Endometrium (tissue), 2 donors: ENCODE results near the gene LZTFL1.

Experiments
- FAIRE-seq: peaks from 2 replicates; lab custom pipeline; 2012; peaks lifted over from hg19 to GRCh38; lab: Jason Lieb, UNC
- donor health status: control.
- donor health status: control.

Gene LZTFL1, protein sequence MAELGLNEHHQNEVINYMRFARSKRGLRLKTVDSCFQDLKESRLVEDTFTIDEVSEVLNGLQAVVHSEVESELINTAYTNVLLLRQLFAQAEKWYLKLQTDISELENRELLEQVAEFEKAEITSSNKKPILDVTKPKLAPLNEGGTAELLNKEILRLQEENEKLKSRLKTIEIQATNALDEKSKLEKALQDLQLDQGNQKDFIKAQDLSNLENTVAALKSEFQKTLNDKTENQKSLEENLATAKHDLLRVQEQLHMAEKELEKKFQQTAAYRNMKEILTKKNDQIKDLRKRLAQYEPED

DNA sequence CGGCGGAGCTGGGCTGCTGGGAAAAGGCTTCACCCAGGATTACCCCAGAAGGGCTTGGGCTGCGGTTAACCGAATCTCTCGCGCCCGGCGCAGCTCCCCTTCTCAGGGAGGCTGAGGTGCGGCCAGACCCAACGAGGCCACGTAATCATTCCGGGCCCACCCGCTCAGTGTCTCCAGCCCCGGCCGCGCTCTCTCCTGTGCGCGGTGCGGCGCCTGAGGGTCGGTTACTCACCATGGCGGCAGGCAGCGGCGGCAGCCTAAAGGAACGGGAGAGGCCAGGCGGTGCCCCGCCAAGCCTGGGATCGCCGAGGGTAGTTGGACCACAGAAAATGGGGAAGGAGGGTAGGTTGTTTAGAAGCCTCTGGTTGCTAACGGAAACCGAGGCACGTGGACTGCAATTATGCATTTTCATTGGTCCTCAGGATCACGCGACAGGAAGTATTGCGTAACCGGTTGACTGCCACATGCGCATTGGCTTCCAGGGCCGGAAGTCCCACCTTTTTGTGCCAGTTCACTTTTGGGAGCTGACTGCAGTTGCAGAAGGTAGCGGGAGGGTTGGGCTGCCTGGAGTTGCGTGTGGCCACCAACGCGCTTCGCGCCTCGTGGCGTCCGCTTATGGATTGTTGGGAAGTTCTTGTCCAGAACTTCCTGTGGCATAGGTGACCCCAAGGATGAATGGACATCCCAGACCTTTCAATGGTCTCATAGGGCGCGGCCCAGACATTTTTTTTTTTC, at the start of gene LZTFL1:
LZTFL1 (minus strand) TSS at position 363 of the 735 bp plus-strand sequence; CDS start at position 235, 128 bp downstream.
- peak; percentile 51 for FAIRE-seq

DNA sequence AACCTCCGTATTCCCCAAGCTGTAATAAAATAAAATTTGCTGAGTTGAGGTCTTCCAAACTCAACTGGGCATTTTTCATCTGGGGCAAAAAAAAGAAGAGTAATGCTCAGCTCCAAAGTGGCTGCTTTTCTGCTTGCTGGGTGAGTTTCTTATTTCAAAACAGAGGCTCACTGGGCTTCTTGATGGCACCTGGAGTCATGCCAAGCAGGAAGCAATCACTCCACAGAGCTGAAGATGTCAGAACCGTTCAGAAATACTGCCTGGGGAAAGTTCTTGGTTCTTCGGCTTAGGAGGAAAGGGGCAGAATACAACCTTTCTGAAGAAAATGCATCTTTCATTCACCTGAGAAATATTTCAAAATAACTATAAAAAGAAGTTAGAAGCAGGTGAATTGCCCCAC, 48.5 kb upstream of the LZTFL1 start:
- no peak for FAIRE-seq

DNA sequence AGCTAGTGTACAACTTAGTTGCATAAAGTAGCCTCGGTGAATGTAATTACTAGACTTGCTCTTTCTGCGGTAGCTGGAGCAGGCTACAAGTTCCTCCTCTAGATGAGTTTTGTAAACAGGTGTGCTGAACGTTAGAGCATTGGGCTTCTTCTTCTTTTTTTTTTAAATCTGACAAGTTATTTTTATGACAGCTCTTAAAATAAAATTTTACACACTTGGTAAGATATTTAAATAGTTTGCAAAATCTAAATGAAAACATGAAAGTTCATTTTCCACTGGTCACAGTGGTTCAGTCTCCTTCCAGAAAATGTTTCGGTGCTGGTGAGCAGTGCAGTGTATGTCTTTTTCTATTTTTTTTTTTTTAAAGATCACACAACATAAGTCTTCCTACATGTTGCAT, 47.4 kb upstream of the LZTFL1 start:
- FAIRE-seq = no peak

DNA sequence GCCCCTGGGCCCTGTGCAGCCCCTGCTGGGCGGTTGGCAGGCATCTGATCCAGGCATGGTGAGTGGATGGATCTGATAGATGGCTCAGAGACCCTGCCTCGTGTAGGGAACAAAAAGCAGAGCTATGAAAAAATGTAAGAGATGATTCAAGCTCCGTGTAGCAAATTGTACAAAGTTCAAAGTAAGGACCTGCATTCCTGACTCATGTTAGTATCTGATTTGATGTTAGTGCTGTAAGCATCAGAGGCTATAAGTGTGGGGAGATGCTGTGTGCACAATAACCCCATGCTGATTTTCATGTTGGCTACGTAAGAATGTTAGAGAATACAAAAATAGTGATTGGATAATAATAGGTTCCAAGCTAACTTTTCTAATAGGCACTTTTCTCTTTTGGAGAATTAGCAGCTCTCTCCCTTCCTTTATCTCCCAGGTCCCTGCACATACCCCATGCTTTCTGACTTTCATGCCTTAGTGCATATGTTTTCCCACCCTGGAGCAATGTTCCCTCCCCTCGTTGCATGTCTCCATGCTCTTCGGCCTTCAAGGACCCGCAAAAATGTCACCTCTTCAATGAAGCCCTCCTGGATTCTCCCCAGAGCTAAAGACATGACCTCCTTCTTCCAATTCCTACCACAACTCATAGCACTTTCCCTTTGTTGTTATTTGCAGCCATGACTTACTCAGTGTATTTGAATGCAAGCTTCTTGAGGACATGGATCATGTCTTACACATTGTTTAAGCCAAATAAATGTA, 46.0 kb upstream of the LZTFL1 start:
- no peak for FAIRE-seq

DNA sequence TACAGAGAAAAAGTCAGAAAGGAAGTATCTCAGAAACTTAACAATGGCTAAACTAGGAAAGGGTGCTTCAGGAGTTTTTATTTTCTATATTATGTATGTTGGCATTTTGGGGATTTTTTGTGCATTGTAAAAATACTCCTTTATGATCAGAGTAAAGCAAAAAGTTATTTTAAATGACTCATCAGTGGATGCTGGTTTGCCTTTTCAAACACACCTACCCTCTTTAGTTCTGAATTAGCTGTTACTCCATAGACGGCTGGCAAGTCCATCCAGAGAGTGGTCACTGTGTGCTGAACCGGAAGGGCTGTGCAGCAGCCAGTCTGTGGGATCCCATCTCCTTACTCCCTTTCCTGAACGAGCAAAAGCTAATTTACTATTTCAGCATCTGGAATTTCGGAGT, 45.4 kb upstream of the LZTFL1 start:
- no peak for FAIRE-seq

DNA sequence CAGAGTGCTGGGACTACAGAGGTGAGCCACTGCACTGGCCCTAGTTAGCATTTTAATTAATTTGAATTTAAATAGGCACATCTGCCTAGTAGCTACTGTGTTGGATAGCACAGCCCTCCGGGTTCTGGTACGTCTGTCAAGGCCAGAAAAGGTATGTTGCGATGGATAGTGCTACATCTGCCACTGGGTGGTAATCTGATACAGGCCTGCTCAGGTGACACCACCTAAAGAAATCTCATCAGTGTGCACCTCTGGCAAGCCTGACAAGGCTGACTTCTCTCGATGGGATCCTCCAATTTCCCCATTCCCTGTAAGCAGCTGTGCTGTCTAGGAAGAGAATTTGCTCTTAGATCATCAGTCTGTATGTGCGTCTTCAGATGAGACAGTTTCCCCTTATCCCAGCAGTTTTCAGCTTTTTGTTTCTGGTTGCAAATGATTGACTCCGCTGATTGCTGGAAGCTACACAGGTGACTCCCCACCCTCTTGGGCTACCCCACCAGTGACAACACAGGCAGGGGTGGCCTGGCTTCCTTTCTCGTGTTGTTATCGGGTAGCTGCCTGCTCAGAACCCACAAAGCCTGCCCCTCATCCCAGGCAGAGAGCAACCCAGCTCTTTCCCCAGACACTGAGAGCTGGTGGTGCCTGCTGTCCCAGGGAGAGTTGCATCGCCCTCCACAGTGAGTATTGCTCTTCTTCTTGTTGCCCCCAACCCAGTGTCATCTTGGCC, 44.2 kb upstream of the LZTFL1 start, which contains the start of gene CCR9:
CCR9 (plus strand) TSS at position 565 of the 727 bp plus-strand sequence. CDS start 8,391 bp downstream, outside the sequence.
- no peak for FAIRE-seq

DNA sequence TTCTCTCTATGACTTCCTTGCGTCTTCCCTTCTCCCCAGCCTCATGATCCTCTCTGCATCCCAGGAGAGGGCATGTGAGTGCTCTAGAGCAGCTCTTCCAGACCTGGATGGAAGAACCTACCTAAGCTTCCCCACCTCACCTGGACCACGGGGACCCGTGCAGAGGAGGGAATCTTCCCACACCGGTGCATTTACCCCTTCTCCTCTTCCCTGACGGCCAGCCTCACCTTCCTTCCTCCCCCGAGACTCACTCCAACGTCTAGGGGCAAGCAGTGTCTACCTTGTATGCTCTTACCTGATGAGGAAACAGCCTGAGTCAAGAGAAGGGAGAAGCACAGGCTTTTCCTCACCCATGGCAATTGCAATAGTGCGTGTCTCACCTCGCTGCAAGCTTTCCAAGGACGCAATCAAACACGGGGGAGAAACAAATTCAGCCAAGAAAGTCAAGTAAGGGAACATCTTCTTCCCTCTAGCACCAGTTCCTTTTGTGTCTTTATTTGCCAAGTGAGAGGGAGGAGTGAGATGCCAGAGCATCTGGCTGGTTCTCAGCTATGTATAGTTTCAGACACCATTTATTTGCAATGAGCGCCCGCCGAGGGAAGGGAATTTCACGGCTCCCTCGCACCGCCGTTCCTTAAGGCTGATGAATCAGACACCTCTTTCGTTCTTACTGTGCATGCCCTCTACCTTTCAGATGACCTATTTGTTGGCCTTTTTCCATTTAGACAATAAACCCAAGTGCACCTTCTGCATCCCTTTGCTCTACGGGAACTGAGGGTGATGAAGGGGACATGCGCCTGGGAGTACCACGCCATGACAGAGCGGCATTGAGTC, 42.7 kb upstream of the LZTFL1 start:
- no peak for FAIRE-seq

DNA sequence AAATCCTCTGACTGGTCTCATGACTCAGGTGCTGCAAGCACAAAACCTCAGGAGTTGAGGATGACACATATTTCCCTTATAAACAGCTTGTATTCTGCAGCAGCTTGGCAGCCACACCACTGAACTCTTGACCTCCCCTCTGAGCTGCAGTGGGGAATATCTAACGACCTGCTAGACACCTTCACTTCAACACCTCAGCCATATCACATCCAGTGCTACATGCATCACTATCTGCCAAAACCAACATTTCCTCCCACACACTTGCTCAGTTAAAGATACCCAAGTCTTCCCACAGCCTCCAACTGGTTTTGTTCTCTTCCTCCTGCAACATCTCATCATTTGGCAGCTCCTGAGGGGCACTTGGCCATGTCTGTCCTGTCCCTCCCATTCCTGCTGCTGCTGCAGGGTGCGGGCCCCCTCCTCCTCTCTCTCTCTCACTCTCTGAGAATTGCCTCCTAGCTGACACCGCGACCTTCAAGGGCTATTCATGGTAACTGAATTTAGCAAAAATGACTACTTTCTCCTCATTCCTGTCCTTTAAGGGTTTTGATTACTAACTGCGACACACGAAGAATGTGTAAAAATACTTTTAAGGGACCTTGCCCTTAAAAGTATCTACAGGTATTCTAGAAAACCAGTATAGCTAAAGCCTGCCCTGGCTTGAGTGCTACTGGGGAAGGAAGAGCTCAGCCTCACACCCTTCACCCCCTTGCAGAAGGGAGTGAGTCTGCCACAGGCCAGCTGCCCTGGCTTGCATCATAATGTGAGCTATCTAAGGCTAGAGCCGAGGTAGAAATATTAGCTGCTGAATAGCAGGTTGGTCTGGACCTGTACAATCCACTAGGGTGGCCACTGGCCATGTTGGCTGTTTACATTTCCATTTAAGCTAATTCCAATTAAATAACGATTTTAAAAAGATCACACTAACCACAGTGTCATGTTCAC, 39.4 kb upstream of the LZTFL1 start:
- FAIRE-seq = no peak

DNA sequence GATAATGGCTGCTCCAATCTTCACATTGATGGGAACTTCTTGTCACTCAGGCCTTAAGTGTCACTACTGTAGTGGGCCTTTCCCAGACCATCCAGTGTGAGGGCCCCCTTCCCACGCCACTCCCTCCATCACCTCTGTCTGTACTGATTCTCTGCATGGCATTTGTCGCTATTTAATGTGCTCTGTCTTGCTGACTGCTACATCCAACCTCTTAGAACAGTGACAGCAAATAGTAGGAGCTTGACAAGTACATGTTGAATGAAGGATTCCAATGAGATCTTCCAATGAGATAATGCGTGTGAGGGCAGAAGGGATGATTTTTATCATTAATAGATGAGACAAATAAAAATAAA, 38.8 kb upstream of the LZTFL1 start:
- no peak for FAIRE-seq

DNA sequence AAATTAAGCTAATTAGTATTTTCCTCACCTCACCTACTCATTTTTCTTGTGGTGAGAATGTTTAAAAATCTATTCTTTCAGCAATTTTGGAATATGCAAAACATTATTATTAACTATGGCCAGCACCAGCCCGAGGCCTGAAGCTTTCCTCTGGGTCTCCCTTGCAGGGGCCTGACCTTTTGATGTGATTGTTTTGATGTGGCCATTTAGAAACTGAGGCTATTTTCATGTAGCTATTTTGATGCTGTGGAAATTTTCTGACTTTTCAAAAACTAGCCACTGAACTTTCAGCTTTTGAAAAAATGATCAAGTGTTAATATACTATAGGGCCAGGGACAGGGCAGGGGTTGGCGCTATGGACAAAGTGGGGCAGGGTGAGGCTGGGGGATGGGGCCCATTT, 36.2 kb upstream of the LZTFL1 start:
- no peak for FAIRE-seq

DNA sequence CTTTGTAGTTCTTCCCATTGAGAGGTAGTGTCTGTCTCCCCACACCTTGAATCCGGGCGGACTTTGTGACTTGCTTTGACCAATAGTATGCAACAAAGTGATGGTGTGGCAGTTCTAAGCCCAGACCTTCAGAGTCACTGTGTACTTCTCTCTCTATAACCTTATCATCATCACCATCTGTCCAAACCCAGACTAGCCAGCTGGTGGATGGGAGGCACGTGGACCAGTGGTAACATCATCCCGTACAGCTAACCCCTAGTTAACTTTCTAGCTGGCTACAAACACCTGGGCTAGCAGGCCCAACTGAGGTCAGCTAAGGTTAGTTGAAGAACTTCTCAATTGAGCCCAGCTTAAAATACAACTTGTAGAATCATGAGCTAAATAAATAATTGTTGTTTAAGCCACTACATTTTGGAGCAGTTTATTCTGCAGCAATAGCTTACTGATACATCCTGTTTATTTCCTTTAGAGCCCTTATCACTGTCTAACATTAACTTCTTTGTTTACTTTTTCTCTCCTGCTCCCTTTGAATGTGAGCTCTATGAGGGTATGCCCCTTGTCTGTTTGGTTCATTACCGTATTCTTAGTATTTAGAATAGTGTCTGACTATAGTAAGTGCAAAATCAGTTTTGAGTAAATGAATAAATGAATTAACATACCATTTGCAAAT, 32.9 kb upstream of the LZTFL1 start:
- FAIRE-seq = no peak

DNA sequence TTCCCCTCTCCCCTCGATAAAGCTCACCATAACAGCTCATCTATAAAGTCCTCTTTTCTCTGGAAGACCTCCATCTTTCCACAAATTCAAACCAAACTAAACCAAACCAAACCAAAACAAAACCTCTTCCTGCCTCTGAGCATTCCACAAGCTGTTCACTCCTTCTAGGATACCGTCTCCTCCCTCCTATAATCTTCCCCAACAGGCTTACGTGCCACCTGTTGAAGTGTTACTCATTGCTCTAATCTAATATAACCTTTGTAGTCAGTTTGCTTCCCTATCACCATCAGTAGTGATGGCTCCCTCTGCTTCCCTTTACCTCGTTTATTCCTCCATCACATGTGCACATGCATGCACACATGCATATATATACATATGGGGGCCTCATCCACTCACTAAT, 31.7 kb upstream of the LZTFL1 start:
- FAIRE-seq = no peak

DNA sequence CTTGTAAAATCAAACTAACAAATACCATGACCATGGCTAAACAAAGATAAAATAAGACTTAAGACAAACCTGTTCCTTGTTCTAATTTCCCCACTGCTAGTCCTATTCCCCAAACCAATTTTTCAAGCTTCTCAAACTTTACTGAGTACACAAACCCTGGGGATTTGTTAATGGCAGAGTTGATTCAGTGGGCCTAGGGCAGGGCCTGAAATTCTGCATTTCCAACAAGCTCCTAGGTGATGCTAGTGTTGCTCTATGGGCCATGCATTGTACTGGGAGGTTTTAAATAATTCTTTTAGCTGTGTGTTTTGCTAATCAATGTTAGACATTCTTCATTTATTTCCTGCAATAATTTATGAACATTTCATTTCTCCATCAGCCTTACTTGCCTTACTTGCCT, 31.1 kb upstream of the LZTFL1 start:
- no peak for FAIRE-seq

DNA sequence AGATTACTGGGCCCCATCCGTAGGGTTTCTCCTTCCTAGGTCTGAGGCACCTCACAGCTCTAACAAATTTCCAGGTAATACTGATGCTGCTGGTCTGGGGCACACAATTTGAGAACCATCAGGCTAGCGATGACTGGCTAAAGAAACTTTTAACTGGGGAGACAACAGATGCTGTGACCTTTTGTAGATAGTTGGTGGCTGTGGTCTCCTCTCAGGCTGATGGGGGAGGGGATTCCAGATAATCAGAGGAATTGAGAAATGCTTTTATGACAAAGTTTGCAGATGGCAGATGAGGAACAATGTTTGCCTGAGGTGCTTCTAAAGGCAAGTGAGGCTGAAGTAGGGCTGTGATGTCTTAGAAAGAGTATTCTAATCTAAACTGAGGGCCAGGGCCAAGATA, 30.6 kb upstream of the LZTFL1 start:
- FAIRE-seq = no peak

DNA sequence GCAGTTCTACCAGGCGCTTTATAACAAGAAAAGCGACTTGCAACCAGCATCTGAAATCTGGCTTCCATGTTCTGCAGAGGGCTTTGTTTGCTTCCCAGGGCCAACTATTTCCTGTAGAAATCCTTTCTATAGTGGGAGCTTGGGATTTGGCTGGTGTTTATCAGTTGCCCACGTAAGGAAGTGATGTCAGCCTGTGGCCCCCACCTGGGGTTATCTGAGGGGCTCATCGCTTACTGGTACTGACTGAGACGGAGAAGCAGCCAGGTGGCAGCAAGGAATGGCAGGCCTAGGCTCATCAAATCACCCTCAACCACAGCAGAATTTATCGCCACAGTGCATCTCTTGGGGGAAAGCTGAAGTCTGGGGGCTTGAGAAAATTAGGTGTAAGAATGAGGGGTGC, 29.9 kb upstream of the LZTFL1 start:
- FAIRE-seq = no peak

DNA sequence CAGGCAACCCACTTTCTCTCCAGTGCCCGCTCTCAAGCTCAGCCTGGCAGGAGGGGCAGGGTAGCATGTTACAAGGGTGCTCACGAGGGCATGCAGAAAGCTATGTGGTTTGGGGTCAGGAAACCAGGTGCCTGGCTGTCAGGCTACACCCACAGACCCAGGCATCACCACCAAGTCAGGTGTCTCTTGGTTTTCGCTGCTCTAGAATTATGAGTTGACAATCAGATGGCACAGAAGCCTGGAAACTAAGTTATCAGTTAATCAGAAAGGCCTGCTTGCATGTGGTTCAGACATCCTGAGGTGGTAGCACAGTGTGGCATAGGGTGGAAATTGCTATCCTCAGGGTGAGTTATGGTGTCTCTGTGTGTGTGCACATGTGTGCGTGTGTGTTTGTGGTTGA, 28.2 kb upstream of the LZTFL1 start:
- FAIRE-seq = no peak

DNA sequence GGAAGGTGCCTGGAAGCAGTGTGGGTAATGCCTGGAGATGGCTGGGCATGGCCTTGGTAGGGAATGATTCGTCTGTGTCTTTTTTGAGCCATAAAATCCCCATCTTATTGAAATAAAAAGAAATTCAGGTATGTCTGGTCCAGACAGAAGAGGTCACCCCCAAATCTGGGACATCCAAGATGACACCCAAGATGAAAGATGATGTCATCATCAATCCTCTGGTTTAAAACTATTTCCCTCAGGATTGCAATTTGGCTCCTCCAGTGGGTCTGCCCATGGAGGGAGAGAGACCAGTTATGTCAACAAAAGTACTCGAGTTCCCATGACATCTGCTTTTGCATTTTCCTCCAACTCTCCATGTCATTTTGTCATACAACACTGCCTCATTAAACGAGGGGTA, 27.7 kb upstream of the LZTFL1 start:
- FAIRE-seq = no peak

DNA sequence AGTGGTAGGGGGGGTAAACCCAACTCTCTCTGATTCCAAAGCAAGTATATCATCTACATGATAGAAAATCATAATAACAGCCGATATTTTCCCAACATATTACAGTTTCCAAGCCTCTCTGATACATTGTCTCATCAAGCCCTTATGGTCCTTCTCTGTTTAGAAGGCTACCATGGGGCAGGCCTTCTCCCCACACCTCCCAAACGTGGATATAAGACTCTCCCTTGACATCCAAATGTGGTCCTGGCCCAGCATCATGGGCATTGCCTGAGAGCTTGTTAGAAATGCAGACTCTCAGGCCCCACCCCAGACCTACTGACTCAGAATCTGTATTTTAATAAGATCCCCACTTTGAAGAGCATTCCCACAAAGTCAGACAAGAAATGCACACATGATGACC, 26.7 kb upstream of the LZTFL1 start:
- FAIRE-seq = no peak

DNA sequence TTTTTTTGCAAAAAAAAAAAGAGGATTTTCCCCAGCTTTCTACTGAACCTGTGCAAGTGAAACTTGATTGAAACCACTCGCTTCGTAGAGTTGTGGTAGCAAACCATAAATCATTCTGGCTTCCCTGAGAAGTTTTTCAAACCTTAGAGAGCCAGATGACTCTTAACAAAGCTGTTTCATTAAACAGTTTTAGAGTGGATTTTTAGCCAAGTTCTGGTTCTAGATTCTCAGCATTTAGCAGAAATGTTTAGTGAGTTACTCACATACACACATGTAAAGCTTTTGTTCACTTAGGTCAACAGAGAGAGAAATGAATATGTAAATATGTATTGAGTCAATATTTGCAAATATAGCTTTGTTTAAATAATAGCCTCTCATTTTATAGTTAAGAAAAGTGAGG, 26.3 kb upstream of the LZTFL1 start:
- FAIRE-seq = no peak

DNA sequence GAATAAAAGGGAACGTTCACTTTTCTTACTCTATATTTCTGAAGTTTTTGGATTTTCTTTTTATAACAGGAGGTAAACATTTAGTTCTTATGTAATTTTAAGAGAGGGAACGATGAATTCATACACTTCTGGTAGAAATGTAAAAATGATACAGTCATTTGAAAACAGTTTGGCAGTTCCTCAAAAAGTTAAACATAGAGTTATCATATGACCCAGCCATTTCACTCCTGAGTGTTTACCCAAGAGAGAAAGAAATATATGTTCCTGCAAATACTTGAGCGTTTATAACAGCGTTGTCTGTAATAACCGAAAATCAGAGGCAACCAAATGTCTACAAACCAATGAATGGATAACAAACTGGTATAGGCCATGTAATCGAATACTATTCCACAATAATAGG, 23.6 kb upstream of the LZTFL1 start:
- FAIRE-seq = no peak
